ENCODE measurements around the gene CD109. TPM values are rescaled to one million over a fixed set of nuclear protein-coding genes. Genes with fewer than 3 reads are reported as not detected.

The CD109 gene
- total RNA-seq, 1 donor from 2014 or later = 25.0 TPM

- DNase-seq (no peak), ATAC-seq (no peak)
- Histone ChIP-seq H3K4me1 (no peaks in the 10 kb centered on the region), H3K4me3 (no peak overlapping the region), H3K27me3 (ENCODE audit: low read depth) (no peaks in the 10 kb centered on the region), H3K9me3 (no peaks in the 10 kb centered on the region), H3K27ac (no peak overlapping the region), H3K36me3 (no peaks in the 10 kb centered on the region)
- intact Hi-C loops (cut with DNase I) = no loop called here
- TF ChIP-seq CTCF (IDR thresholded peaks at IDR 0.05) = no peak
These were observed 95.3 kb downstream of the CD109 start for GRCh38 chr6:73791336-73791735.

GRCh38 chr6:73792738-73793137 is 96.7 kb downstream of the CD109 start:
- Histone ChIP-seq H3K27me3 (ENCODE audit: low read depth) (no peaks in the 10 kb centered on the region), H3K27ac (no peak overlapping the region), H3K9me3 (no peaks in the 10 kb centered on the region), H3K4me3 (no peak overlapping the region), H3K4me1 (no peaks in the 10 kb centered on the region), H3K36me3 (no peaks in the 10 kb centered on the region)
- intact Hi-C loops (cut with DNase I) = no loop called here
- ATAC-seq (no peak), DNase-seq (no peak)
- TF ChIP-seq CTCF (IDR thresholded peaks at IDR 0.05) = no peak

DNA sequence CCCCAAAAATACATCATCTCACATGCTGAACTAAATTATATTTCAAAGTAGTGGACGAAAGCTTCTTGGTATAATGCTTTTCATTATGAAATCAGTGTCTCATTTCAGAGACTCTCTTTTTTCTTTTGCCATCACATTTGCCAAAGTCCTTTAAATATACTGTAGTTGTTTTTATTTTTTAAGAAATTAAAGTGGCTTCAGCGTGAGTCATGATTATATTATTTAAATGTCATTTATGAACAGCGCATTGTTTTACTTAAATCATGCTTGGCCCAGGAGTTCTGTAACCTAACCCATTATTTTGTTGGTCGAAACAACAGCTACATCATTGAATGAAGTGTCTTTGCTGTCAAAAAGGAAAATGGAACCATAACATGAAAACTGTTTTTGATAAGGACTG is 100.9 kb downstream of the CD109 start:
- H3K27ac ChIP-seq = no peak overlapping the region
- no peaks in the 10 kb centered on the region for H3K4me1 ChIP-seq
- no peak overlapping the region for H3K4me3 ChIP-seq
- TF ChIP-seq CTCF (IDR thresholded peaks at IDR 0.05) = no peak
- H3K9me3 ChIP-seq = no peaks in the 10 kb centered on the region
- intact Hi-C loops (cut with DNase I) = no loop called here
- ATAC-seq (no peak), DNase-seq (no peak)
- H3K36me3 ChIP-seq = no peaks in the 10 kb centered on the region
- no peaks in the 10 kb centered on the region for H3K27me3 ChIP-seq (ENCODE audit: low read depth)

DNA sequence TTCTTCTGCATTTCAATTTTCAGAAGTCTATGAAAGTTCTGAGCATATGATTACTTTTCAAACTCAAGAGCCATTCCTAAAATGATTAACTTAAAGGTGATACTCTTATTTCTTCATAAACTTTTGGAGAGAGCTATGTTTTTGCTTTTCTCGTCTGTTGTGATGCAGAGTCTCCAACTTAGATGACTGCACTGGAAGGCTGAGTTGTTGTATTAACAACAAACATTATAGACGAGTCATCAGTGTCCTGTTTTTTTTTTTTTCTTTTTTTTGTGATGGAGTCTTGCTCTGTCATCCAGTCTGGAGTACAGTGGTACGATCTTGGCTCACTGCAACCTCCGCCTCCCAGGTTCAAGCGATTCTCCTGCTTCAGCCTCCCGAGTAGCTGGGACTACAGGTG is 101.9 kb downstream of the CD109 start:
- no peak for DNase-seq
- H3K4me3 ChIP-seq = no peak overlapping the region
- ATAC-seq = no peak
- no peaks in the 10 kb centered on the region for H3K36me3 ChIP-seq
- no peaks in the 10 kb centered on the region for H3K9me3 ChIP-seq
- H3K4me1 ChIP-seq = no peaks in the 10 kb centered on the region
- H3K27me3 ChIP-seq (ENCODE audit: low read depth) = no peaks in the 10 kb centered on the region
- no peak for TF ChIP-seq CTCF (IDR thresholded peaks at IDR 0.05)
- H3K27ac ChIP-seq = no peak overlapping the region
- intact Hi-C loops (cut with DNase I) = no loop called here

DNA sequence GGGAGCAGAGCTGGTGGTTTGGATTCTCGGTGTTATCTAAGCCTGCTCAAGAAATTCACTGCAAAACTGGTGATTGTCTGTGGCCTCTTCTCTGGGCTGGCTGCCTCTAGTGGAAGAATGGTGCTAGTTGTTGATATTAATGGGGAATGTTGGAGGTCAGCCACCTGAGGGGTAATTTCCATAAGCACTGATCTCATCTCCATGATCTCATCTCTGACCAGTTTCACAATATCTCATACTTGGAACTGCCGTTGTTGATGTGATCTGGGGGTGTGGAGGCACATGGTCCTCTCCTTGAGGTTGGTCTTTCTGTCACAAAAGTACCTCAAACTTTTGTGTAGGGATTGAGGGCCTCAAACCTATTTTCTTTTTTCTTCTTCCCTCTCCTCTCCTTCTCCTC is 102.6 kb downstream of the CD109 start:
- no peak overlapping the region for H3K4me3 ChIP-seq
- H3K27ac ChIP-seq = no peak overlapping the region
- DNase-seq (no peak), ATAC-seq (peak in 1 of 2 donors; percentile 12)
- no peaks in the 10 kb centered on the region for H3K36me3 ChIP-seq
- TF ChIP-seq CTCF (IDR thresholded peaks at IDR 0.05) = no peak
- H3K27me3 ChIP-seq (ENCODE audit: low read depth) = no peaks in the 10 kb centered on the region
- intact Hi-C loops (cut with DNase I) = no loop called here
- H3K4me1 ChIP-seq = no peaks in the 10 kb centered on the region
- no peaks in the 10 kb centered on the region for H3K9me3 ChIP-seq

DNA sequence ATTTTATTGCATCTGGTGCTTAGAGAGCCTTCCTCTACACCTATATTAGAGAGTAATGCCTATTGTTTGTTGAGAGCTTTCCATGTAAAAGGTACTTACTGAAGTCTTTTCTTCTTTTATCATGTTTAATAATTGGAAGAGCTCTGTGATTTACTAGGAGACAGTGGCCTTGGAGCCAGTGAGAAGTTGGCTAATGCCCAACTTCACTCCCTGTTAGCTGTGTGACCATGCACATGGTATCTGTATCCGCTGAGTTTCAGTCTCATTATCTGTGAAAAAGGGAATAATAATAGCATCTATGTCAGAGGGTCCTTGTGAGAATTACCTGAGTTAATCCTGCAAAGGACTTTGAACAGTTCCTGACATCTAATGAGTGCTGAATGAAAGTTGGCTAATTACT is 105.0 kb downstream of the CD109 start:
- ATAC-seq (no peak), DNase-seq (no peak)
- no peak for TF ChIP-seq CTCF (IDR thresholded peaks at IDR 0.05)
- intact Hi-C loops (cut with DNase I) = no loop called here
- Histone ChIP-seq H3K27ac (no peak overlapping the region), H3K36me3 (no peaks in the 10 kb centered on the region), H3K9me3 (no peaks in the 10 kb centered on the region), H3K4me1 (no peaks in the 10 kb centered on the region), H3K27me3 (ENCODE audit: low read depth) (no peaks in the 10 kb centered on the region), H3K4me3 (no peak overlapping the region)
